Smooth muscle cell (in vitro differentiated cells): Measurements from ENCODE around the gene EBF4. TPM values are rescaled to one million over a fixed set of nuclear protein-coding genes. Genes with fewer than 3 reads are reported as not detected.

Experiments
- DNase-seq: peaks from one replicate; lab custom pipeline; 2025; ENCODE audit not compliant: unreplicated experiment; lab: John Stamatoyannopoulos, UW
- H2AFZ ChIP-seq: fragments of 200-600 bp; sonication (generic); 2 replicates; pipeline ENCODE4 v1.6.0; 2016; ENCODE audit warnings: antibody characterized with exemption, low read depth, mild to moderate bottlenecking
- H3F3A ChIP-seq: fragments of 200-600 bp; sonication (generic); 2 replicates; pipeline ENCODE4 v1.6.0; 2017; ENCODE audit warnings: antibody characterized with exemption, low read depth
- H3K27ac ChIP-seq: fragments of 200-600 bp; sonication (generic); 2 replicates; pipeline ENCODE4 v1.5.1; 2016; ENCODE audit warnings: low read depth, mild to moderate bottlenecking
- H3K27me3 ChIP-seq: fragments of 200-600 bp; sonication (generic); 2 replicates; pipeline ENCODE4 v1.6.1; 2016; ENCODE audit warnings: low read depth, mild to moderate bottlenecking
- H3K36me3 ChIP-seq: fragments of 200-600 bp; sonication (generic); 2 replicates; pipeline ENCODE4 v1.5.1; 2016; ENCODE audit warnings: low read depth
- H3K4me1 ChIP-seq: fragments of 200-600 bp; sonication (generic); 2 replicates; pipeline ENCODE4 v1.5.1; 2016; ENCODE audit warnings: low read depth
- H3K4me2 ChIP-seq: fragments of 200-600 bp; sonication (generic); 2 replicates; pipeline ENCODE4 v1.6.0; 2016; ENCODE audit warnings: mild to moderate bottlenecking
- H3K4me3 ChIP-seq: fragments of 200-600 bp; sonication (generic); 2 replicates; pipeline ENCODE4 v1.5.1; 2016; ENCODE audit warnings: mild to moderate bottlenecking
- H3K79me2 ChIP-seq: fragments of 200-600 bp; sonication (generic); 2 replicates; pipeline ENCODE4 v1.6.0; 2016; ENCODE audit warnings: low read depth, mild to moderate bottlenecking
- H3K9ac ChIP-seq: fragments of 200-600 bp; sonication (generic); 2 replicates; pipeline ENCODE4 v1.6.0; 2016; ENCODE audit warnings: low read depth
- H3K9me3 ChIP-seq: fragments of 200-600 bp; sonication (generic); replicated peaks from 2 replicates; pipeline ENCODE4 v1.5.1; 2016; ENCODE audit warnings: low read depth
- H4K20me1 ChIP-seq: fragments of 200-600 bp; sonication (generic); 2 replicates; pipeline ENCODE4 v1.6.0; 2016; ENCODE audit warnings: low read depth
- CTCF ChIP-seq: fragments of 200-600 bp; sonication (generic); IDR thresholded peaks from 2 replicates; pipeline ENCODE4 v1.5.1; 2017; ENCODE audit warnings: borderline replicate concordance, mild to moderate bottlenecking, antibody characterized with exemption; ENCODE audit not compliant: insufficient read depth, poor library complexity, severe bottlenecking
- WGBS: methylation state at CpG from one replicate; pipeline ENCODE4 v1.1.7; 2016; ENCODE audit warnings: low lambda C conversion rate; 5-methylcytosine and 5-hydroxymethylcytosine counted together
- polyA plus RNA-seq: library from polyadenylated mRNA; unstranded; fragments of >200 nt; fragmentation: Nextera tagmentation; extraction: Ambion mirVana; gene quantifications from 2 replicates; pipeline ENCODE4 v1.2.1, GENCODE V29; 2016
- total RNA-seq: library from RNA; depleted of rRNA; stranded (reverse); fragments of >200 nt; gene quantifications from 2 replicates; pipeline ENCODE4 v1.2.3, GENCODE V29; 2014

Gene EBF4
- total and polyA plus RNA-seq, 2 experiments from 2014 or later = 8.2 to 19.0 TPM

- H3K27me3 ChIP-seq = peaks cover 25% of the 10 kb centered on the region
- H3K27ac ChIP-seq = no peak overlapping the region
- H3F3A ChIP-seq = no peaks in the 10 kb centered on the region
- H3K4me3 ChIP-seq = no peak overlapping the region
- no peak for DNase-seq
- H3K79me2 ChIP-seq = no peaks in the 10 kb centered on the region
- WGBS = 85% methylated on average over 7 of the region's 7 CpGs
- no peaks in the 10 kb centered on the region for H3K9me3 ChIP-seq
- H4K20me1 ChIP-seq = no peaks in the 10 kb centered on the region
- H3K4me2 ChIP-seq = no peak overlapping the region
- no peaks in the 10 kb centered on the region for H3K4me1 ChIP-seq
- no peak overlapping the region for H2AFZ ChIP-seq
- no peak for TF ChIP-seq CTCF
- H3K36me3 ChIP-seq = no peaks in the 10 kb centered on the region
- no peak overlapping the region for H3K9ac ChIP-seq
Measured at GRCh38 chr20:2741881-2742280, 49.3 kb downstream of the EBF4 start.

- TF ChIP-seq CTCF = no peak
- H3K9ac ChIP-seq = no peak overlapping the region
- no peaks in the 10 kb centered on the region for H4K20me1 ChIP-seq
- no peak overlapping the region for H3K27ac ChIP-seq
- no peak overlapping the region for H3K4me2 ChIP-seq
- WGBS = 58% methylated on average over 2 of the region's 2 CpGs
- no peaks in the 10 kb centered on the region for H3K79me2 ChIP-seq
- no peaks in the 10 kb centered on the region for H3K4me1 ChIP-seq
- no peaks in the 10 kb centered on the region for H3F3A ChIP-seq
- H2AFZ ChIP-seq = no peak overlapping the region
- no peak for DNase-seq
- H3K9me3 ChIP-seq = no peaks in the 10 kb centered on the region
- peaks cover 31% of the 10 kb centered on the region for H3K27me3 ChIP-seq
- no peak overlapping the region for H3K4me3 ChIP-seq
- no peaks in the 10 kb centered on the region for H3K36me3 ChIP-seq
Measured at GRCh38 chr20:2742431-2742830, 49.9 kb downstream of the EBF4 start.

GRCh38 chr20:2742934-2743559 lies 50.5 kb downstream of the EBF4 start:
- no peaks in the 10 kb centered on the region for H3K4me1 ChIP-seq
- H3K79me2 ChIP-seq = no peaks in the 10 kb centered on the region
- H2AFZ ChIP-seq = no peak overlapping the region
- peak; percentile 78 for TF ChIP-seq CTCF
- no peak overlapping the region for H3K27ac ChIP-seq
- no peak overlapping the region for H3K4me2 ChIP-seq
- peaks cover 37% of the 10 kb centered on the region for H3K27me3 ChIP-seq
- H3K36me3 ChIP-seq = no peaks in the 10 kb centered on the region
- H3K9ac ChIP-seq = no peak overlapping the region
- H3K9me3 ChIP-seq = no peaks in the 10 kb centered on the region
- no peaks in the 10 kb centered on the region for H4K20me1 ChIP-seq
- H3K4me3 ChIP-seq = no peak overlapping the region
- DNase-seq = no peak
- WGBS = 13% methylated on average over 12 of the region's 12 CpGs
- H3F3A ChIP-seq = no peaks in the 10 kb centered on the region

GRCh38 chr20:2745060-2745910 lies 52.7 kb downstream of the EBF4 start:
- Histone ChIP-seq H3K79me2 (no peaks in the 10 kb centered on the region), H4K20me1 (no peaks in the 10 kb centered on the region), H3K4me2 (no peak overlapping the region), H3K4me1 (no peaks in the 10 kb centered on the region), H2AFZ (no peak overlapping the region), H3K9ac (no peak overlapping the region), H3K27ac (no peak overlapping the region), H3K36me3 (no peaks in the 10 kb centered on the region), H3K4me3 (no peak overlapping the region), H3K9me3 (no peaks in the 10 kb centered on the region), H3K27me3 (peaks cover 59% of the 10 kb centered on the region), H3F3A (no peaks in the 10 kb centered on the region)
- no peak for TF ChIP-seq CTCF
- WGBS = 86% methylated on average over 12 of the region's 12 CpGs
- no peak for DNase-seq
